Glomerular endothelial cell (primary cell): ENCODE data around the gene LRRC27. TPM values are rescaled to one million over a fixed set of nuclear protein-coding genes. Genes with fewer than 3 reads are reported as not detected.

Experiments
- DNase-seq: peaks from one replicate; pipeline ENCODE4 v3.0.0-alpha.2; 2011; ENCODE audit warnings: low read depth, low spot score; ENCODE audit errors: extremely low read depth
- total RNA-seq: library from RNA; depleted of rRNA; stranded (reverse); fragments of >200 nt; gene quantifications from 2 replicates; pipeline ENCODE4 v1.2.3, GENCODE V29; 2015

The LRRC27 gene
- total RNA-seq, 1 donor from 2014 or later: 18.4 TPM

- no peak for DNase-seq
These were observed 23.3 kb downstream of the LRRC27 start for GRCh38 chr10:132355297-132355696.

GRCh38 chr10:132355754-132356153 lies 23.8 kb downstream of the LRRC27 start:
- DNase-seq: no peak

- DNase-seq: no peak
These were observed 24.7 kb downstream of the LRRC27 start for GRCh38 chr10:132356621-132357195.

- DNase-seq: no peak
These were observed 25.5 kb downstream of the LRRC27 start for GRCh38 chr10:132357286-132358058.

- no peak for DNase-seq
These were observed 27.5 kb downstream of the LRRC27 start for GRCh38 chr10:132359305-132360040.

- DNase-seq: no peak
These were observed 28.9 kb downstream of the LRRC27 start for GRCh38 chr10:132360766-132361447.

GRCh38 chr10:132361581-132362101 lies 29.6 kb downstream of the LRRC27 start:
- DNase-seq: no peak

GRCh38 chr10:132362151-132362611 lies 30.2 kb downstream of the LRRC27 start:
- no peak for DNase-seq

GRCh38 chr10:132363376-132363775 lies 31.4 kb downstream of the LRRC27 start:
- no peak for DNase-seq

- DNase-seq: no peak
These were observed 32.1 kb downstream of the LRRC27 start for GRCh38 chr10:132363921-132364593.

GRCh38 chr10:132364594-132364970 lies 32.6 kb downstream of the LRRC27 start:
- DNase-seq: no peak

GRCh38 chr10:132365102-132365501 lies 33.1 kb downstream of the LRRC27 start:
- DNase-seq: no peak

GRCh38 chr10:132366006-132366405 lies 34.0 kb downstream of the LRRC27 start:
- no peak for DNase-seq

GRCh38 chr10:132366499-132366898 lies 34.5 kb downstream of the LRRC27 start:
- DNase-seq: no peak

GRCh38 chr10:132368391-132368790 lies 36.4 kb downstream of the LRRC27 start:
- no peak for DNase-seq

GRCh38 chr10:132368881-132369635 lies 37.1 kb downstream of the LRRC27 start:
- no peak for DNase-seq

GRCh38 chr10:132369636-132370185 lies 37.7 kb downstream of the LRRC27 start:
- DNase-seq: no peak

- no peak for DNase-seq
These were observed 38.7 kb downstream of the LRRC27 start for GRCh38 chr10:132370426-132371340.
